ENCODE results near the gene DAPK2.

- TF ChIP-seq CTCF (conservative IDR thresholded peaks at IDR 0.05 in 1 of 2, IDR thresholded peaks at IDR 0.05 in 1 of 2; ENCODE audit: low read depth in 1 of 2, low read length in 2 of 2) = no peak
- no peak for TF ChIP-seq EZH2 (IDR thresholded peaks at IDR 0.05; ENCODE audit: low read length, missing control alignments)
Observed at GRCh38 chr15:63973212-63974009, 72.9 kb downstream of the DAPK2 start.

All from fibroblast of lung (primary cell).